Activated T-cell treated with anti-CD3 and anti-CD28 coated beads, Interleukin-2, amount 50 U/mL, for 48 hours (primary cell): ENCODE data around the gene COCH.
A peak's percentile ranks its signal among the peaks of the same experiment; 100 is the strongest.

Experiments used
- DNase-seq, 2 experiments: peaks; one replicate each; pipeline ENCODE4 v3.0.0-alpha.2; 2020

COCH gene

DNA sequence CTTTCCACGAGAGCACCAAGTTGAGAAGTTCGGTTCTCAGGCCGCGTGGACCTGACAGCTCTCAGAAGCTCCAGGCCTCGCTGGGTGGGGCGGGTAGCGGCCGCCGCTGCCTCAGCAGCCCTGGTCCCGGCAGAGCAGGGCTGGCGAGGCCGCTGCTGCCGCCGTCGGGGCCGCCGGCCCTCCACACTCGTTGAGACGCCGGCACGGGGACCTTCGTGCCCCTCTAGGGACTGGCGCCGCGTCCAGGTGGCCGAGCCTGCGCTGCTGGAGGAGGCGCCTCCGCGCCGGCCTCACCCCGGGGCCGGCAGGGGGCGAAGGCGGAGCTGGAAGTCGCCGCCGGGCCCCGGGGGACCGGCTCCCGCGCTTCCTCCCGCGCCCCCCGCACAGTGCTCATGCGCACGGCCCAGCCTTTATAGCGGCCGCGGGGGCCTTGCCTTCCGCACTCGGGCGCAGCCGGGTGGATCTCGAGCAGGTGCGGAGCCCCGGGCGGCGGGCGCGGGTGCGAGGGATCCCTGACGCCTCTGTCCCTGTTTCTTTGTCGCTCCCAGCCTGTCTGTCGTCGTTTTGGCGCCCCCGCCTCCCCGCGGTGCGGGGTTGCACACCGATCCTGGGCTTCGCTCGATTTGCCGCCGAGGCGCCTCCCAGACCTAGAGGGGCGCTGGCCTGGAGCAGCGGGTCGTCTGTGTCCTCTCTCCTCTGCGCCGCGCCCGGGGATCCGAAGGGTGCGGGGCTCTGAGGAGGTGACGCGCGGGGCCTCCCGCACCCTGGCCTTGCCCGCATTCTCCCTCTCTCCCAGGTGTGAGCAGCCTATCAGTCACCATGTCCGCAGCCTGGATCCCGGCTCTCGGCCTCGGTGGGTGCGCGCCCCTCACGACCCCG is at the start of gene COCH:
Gene COCH (plus strand): TSS at position 440 of the 879 bp plus-strand sequence. CDS start 380 bp downstream, at position 820.
- peak; percentile 51 to 62 for DNase-seq

DNA sequence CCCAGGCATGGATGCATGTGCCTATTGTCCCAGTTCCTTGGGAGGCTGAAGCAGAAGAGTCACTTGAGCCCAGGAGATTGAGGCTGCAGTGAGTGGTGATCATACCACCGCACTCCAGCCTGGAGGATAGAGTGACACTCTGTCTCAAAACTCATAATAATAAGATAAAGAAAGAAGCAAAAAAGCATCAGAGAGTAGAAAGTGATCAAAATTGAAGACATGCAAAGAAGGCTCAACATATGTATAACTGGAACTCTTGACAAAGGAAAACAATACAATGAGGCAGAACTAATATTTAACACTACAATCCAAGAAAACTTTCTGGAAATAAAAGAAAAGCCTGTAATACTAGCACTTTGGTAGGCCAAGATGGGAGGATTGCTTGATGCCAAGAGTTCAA is 48.3 kb upstream of the COCH start:
- DNase-seq, result no peak

DNA sequence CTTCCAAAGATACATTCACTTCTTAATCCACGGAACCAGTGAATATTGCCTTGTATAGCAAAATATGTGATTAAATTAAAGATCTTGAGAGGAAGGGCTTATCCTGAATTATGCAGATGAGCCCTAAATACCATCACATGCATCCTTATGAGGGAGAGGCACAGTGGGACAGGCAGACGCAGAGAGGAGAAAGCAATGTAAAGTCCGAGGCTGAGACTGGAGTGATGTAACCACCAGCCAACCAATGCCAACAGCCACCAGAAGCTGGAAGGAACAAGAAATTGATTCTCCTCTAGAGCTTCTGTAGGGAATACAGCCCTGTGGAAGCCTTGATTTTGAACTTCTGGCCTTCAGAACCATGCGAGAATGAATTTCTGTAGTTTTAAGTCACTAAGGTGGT is 44.5 kb upstream of the COCH start:
- DNase-seq, result no peak

DNA sequence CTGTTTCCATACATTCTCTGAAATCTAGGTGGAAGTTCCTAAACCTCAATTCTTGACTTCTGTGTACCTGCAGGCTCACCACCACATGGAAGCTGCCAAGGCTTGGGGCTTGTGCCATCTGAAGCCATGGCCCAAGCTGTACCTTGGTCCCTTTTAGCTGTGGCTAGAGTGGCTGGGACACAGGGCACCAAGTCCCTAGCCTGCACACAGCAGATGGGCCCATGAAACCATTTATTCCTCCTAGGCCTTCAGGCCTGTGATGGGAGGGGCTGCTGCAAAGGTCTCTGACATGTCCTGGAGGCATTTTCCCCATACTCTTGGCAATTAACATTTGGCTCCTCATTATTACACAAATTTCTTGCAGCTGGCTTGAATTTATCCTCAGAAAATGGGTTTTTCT is 40.0 kb upstream of the COCH start:
- no peak for DNase-seq

DNA sequence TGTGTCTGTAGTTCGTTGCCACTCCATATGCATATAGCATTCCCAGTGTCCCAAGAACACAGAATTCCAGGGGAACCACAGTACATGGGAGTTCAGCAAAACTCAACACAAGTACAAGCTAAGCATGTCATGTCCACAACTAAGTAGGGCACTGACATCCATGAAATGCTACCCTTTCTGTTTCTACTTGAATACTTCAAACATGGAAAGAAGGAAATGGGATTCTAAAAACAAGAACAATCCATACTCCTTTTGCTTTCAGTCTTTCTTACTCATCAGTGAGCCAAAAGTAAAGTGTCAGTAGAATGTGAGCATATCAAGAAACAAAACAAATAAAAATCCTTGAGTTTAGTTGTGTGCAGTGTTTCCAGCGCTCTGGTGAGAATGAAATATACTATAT is 36.0 kb upstream of the COCH start:
- no peak for DNase-seq

DNA sequence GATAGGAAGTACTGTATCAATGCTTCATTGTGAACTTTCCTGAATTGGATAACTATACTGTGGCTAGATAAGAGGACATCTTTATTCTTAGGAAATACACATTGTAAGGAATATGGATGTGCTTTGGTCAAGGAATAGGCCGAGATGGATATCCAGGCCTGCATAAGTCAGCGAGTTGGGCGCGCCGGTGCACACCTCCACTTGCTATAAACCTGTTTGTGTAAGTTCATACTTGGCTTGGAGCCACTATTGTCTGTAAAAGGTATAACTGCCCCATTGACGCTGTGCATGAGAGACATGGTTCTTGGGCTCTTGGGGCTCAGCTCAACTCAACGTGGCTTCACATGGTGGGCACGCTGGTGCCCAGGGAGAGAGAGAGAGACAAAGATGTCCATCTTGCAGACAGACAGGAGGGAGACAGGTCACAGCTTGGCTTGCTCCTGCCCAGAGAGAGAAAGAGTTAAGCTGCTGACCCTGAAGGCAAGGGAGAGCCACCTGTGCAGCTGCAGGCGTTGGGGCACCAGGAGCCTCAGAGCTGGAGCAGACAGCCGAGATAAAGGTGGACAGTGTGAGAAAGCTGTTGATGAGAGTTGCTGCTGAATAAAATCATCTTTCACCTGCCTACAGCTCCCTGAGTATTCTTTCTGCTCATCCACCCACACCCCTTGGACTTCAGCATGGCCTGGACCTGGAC is 34.1 kb upstream of the COCH start:
- DNase-seq, result no peak

DNA sequence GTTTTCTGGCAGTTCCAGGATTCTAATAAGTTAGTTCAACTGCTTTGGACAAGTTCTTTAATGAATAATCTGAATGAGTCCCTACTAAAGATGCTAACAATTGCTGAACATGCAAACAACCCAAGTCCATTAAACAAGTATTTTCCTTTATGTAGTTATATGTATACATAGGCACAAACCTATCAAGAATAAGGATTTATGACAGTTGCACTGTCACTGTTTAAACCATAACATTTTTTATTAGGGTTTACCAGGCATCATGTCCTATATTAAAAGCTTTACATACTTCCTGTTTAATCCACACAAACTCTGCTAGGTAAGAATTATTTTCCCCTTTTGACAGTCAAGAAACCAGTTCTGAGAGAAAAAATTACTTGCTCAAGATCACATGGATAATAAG is 31.9 kb upstream of the COCH start:
- DNase-seq, result no peak

DNA sequence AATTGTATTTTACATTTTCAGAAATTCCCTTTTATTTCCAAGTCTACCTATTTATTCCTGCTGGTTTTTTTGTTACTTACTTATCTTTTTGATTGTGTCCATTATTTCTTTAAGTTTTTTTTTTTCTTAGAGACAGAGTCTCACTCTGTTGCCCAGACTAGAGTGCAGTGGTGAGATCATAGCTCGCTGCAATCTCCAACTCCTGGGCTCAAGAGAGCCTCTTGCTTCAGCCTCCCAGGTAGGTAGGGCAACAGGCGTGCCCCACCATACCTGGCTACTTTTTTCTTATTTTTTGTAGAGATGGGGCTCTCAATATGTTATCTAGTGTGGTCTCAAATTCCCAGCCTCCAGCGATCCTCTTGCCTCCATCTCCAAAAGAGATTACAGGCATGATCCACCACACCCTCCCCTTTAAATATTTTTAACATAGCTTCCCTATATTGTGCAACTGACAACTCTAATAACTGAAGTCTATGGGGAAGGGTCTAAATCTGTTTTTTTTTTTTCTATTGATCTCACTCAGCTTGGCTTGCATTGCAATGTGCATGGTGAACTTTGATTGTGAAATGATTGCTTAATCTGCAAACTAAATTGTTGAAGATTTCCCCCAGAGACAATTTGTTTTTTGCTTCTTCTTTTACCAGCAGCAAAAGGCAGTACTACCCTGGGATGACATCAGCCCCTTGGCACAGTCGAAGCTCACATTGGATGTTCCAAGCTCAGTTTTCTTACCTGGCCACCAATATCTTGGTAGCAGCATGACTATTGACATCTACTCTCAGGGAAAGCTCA is 25.7 kb upstream of the COCH start:
- no peak for DNase-seq

DNA sequence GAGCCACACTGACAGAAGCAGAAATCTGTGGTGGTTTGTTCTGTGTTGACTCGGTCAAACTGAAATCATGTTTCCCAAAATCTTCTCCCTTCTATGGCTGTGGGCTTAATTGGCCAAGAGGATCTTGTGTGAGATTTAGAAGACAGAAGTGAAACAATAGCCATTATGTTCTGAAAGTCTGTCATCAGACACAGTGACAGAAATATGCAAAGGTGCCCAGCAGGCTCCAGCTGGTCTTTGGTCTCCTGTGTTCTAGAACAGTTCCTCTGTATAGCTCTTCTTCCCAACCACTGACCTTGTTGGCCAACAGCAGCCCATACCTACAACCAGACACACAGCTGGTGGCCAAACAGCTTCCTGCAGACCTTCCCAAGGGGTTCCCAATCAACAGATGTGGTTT is 25.0 kb upstream of the COCH start:
- DNase-seq, result no peak

DNA sequence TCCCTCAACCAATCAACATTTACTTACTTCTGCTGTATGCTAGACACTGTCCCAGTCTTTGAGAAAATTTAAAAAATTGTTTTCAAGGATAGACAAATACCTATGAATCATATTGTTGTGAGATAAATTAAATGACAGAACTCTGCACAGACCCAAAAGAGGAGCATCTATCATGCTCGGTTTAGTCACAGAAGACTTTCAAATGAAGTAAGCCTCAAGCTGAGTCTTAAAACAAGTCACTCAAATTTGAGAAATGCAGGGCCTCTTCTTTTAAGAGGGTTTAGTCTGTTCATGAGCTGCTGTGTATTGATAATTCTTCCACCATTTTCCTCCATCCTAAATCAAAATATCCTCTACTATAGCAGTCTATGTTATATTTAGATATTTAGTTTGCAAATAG is 24.4 kb upstream of the COCH start:
- DNase-seq, result no peak

DNA sequence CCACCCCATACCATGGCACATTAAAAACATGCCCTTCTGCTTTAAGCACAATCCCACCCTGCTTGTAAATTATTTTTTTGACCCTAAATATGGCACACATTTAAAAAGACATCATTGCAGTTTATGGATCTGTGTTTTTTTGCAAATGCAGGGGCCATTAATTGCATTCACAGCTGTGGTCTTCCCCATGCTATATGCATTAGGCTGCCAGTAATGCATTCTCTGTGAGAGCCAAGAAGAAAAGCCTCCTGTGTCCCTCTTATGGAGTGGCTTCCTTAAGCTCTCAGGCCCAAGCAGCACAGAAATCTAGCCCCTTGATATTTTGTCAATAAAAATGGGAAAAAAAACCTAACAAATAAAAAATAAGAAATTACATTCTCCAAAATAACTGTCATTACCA is 20.4 kb upstream of the COCH start:
- DNase-seq, result no peak

DNA sequence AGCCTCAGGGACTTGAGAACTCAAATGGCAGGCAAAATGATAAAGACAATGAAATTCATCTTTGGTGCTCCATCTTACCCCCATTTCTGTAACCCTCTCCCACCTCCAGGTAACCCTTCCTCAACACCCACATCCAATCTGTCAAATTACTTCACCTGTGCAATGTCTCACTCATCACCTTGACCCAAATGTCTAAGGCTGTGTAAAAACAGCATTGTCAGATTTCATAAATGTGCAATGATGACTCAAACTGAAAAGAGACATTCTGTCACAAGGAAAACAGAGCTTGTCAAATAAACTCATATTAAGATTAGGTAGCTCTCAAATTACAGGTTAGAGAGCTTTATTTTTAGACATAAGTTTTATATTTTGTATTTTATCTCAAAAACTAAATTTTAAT is 19.9 kb upstream of the COCH start:
- no peak for DNase-seq

DNA sequence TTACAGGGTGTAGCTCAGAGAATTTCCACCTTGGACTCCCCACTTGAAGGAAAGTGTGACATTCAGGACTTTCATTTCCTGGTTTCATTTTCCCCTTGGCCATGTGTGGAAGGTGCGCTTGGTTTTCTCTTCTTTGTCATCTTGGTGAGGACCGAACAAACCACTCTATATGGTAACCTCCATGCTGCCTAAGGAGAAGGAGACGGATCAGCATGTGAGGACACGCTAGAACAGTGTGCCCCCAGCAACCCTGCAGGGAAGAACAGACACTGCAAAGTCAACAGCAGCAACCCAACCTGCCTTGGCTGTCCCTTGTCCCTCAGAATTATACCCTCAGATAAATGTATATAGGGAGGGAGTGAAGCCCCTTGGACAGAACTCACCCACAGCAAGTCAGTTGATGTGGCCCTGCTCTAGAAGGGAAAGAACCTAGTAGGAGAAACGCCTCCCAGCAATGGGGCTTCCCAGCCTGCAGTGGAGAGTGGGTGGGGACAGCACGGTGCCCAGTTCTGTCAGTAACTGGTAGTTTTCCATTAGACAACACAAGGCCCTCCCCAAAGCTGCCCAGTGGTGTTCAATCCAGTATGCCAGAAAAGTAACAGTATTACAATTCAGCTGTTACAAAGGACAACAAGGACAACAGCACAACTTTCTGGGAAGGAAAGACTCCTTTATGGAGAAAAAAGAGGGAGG is 18.9 kb upstream of the COCH start:
- peak; percentile 34 to 39 for DNase-seq

DNA sequence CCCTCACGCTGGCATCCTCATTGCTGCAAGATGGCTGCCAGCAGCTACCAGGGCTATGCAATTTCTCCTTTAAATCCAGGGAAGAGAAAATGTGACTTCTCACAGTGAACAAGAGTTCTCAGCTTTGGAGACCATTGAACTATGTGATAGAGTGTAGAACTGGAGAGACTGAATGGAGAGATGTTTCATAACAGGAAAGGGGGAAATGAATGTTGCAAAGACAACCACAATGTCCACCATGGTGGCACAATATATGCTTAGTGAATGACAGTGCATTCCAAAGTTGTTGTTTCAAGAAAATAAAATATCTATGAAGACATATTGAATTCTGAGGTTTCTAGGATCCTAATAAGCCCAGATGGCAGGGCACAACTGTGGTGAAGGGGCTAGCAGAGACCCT is 13.2 kb upstream of the COCH start:
- no peak for DNase-seq

DNA sequence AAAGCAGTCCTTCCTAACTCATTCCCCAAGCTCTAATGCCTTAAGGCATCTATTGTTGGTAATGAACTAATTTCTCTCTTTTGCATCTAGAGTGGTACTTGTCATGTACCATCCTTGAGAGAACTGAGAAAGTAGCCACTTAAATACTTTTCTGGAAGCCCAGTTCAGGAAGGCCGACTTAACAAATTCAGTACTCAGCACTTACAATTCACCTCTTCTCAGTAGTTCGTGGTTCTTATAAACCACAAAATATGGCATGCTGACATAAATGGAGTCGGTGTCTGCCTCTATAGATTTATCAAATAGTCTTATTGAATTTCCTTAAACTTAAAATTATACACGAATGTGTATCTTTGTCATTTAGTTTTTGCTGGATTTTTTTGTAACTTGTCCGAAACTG is 9.4 kb upstream of the COCH start:
- DNase-seq, result no peak

DNA sequence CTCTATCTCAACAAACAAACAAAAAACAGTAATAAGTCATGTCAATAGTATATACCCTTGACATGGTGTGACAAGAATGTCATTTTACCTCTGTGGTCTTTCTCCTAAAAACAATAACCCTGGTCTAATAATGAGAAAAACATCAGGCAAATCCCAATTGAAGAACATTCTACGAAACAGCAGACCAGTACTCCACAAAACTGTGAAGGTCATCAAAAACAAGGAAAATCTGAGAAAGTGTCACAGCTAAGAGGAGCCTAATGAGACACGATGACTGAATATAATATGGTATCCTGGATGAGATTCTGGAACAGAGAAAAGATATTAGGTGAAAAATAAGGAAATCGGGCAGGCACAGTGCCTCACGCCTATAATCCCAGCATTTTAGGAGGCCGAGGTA is 5.6 kb upstream of the COCH start:
- DNase-seq, result no peak

DNA sequence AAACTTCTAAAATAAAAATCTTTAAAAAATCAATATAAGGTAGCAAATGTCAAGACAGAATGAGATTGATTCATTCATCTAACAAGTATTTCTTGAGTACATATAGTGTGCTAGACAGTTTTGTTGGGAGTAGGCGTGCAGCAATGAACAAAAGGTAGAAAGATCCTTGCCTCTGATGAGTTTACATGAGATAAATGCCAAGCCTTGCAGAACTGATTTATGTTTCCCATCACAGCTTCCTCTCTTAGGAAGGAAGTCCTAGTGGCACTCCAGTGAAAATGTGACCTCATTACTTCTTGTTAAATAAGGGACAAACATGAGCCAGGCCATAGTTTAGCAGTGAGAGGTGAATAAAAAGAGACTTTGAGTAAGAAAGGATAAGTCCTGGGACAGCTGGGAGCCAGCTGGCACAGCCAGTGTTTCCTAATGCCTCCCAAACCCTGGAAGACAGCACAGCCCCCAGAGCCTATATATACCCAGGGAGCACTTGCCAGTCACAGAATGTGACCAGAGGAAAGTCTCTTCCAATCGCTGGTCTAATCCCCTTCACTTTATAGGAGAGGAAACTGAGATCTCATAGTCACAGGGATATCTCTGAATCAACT is 4.7 kb upstream of the COCH start:
- no peak for DNase-seq

DNA sequence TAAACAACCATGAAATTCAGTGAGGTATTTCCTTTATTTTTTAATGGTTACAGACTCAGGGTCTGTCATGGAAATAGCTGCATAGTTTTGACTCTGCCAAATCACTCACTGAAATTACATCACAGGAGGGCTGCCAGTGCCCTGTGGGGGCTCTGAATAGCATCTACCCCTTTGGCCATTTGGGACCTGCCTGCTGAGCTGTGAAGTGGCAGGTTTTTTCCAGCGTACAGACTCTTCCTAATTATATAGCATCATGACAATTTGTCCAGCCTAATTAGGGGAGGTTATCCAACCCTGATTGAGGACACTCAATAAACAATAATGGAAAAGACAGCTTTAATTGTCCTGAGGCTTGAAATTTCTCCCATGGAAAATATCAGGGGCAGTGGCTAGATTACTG is 1.8 kb upstream of the COCH start:
- DNase-seq, result no peak

DNA sequence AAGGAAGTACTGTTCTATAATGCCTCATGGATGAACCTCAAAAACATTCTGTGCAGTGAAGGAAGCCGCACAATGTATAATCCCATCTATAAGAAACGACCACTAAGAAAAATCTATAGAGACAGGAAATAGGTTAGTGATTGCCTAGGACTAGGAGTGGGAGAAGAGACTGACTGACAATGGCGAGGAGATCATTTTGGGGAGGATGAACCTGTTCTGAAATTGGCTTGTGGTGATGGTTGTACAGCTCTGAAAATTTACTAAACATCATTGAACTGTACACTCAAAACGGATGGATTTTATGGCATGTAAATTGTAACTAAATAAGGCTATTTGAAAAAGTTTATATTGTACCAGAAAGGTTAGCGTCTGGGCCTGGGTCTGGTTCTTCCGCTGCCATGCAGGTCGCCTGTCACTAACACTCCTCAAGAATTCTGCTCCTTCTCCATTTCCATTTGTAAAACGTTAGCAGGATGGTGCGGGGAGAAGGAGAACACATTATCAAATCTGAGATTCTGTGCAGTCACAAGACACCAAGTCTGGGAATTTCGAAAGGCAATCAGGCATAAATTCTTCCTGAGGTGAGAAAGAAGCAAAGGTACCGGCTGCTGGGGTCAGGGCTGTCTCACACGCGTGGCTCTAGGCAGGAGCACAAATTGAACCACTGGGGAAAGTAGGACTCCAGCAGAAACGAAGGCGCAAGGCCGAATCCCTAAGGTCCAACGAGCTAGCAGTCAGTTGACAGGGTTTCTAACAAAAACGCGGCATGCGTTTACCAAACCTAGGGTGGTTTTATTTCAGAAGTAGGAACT is 845 bp upstream of the COCH start:
- no peak for DNase-seq

DNA sequence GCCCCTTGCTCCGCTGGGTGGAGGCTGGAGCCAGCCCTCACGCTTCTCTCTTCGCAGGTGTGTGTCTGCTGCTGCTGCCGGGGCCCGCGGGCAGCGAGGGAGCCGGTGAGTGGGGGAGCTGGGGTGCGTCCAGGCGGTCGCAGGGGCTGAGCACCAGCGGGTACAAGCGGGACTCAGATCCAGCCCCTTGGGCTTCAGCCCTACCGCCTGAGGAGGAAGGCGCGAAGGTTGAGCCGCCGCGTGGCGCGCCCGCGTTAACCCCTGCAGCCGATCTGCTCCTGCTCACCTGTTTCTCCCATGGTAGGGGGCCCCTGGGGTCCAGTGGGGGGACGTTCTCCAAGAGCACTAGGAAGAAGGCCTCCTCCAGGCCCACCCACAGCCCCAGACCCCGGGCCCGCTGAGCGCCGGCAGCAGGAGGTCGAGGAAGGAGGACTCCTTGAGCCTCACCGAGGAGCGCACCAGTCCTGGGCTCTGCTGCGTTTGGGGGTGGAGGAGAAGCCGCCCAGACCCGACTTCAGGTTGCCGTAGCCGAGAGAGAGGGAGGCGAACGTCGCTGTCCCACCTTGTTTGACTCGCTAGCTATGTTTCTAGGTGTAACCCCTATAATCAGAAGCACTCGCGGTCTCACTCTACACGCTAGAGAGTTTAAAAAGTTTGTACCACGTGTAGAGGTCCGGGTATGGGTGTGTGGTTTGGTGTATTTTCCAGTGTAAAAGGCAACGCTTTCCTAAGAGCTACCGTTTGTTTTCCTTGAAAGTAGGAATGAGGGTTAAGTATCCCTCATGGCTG is 834 bp downstream of the COCH start:
- peak; percentile 42 to 46 for DNase-seq

DNA sequence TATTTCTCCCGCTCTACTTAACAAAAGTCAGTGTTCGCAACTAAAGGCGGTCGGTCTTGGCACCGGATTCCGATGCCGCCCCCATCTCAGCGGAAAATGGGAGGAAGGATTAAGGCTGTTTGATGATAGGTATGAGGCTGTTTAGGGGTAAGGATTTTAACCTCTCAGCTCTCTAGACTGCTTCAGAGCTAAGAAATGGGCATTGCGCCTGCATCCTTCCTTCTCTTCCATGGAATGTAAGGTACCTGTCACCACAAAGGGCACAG is 1.4 kb downstream of the COCH start:
- DNase-seq, result no peak
